WERI-Rb-1 (cell line): Measurements from ENCODE around the gene GATA5.

Experiments
- DNase-seq: peaks from one replicate; pipeline ENCODE4 v3.0.0-alpha.2; 2020
- H3K27ac ChIP-seq: fragments of 250-450 bp; sonication (Bioruptor Pico); 2 replicates; pipeline ENCODE4 v1.5.1; 2020; ENCODE audit warnings: mild to moderate bottlenecking, moderate library complexity
- H3K27me3 ChIP-seq: fragments of 250-450 bp; sonication (Bioruptor Pico); 2 replicates; pipeline ENCODE4 v1.5.1; 2021; ENCODE audit warnings: mild to moderate bottlenecking, low read depth, moderate library complexity; ENCODE audit not compliant: insufficient read depth, severe bottlenecking
- H3K36me3 ChIP-seq: fragments of 250-450 bp; sonication (Bioruptor Pico); 2 replicates; pipeline ENCODE4 v1.5.1; 2020; ENCODE audit warnings: mild to moderate bottlenecking, moderate library complexity
- H3K4me3 ChIP-seq: 2 replicates; pipeline ENCODE4 v1.5.1; 2011; ENCODE audit warnings: low read depth, mild to moderate bottlenecking, control low read depth, low read length
- H3K9me3 ChIP-seq: fragments of 250-450 bp; sonication (Bioruptor Pico); 2 replicates; pipeline ENCODE4 v1.5.1; 2021; ENCODE audit warnings: mild to moderate bottlenecking, moderate library complexity; ENCODE audit not compliant: severe bottlenecking
- CTCF ChIP-seq: IDR thresholded peaks from 2 replicates; pipeline ENCODE4 v1.5.1; 2011; ENCODE audit warnings: low read depth, mild to moderate bottlenecking, control low read depth, inconsistent platforms, low read length

The GATA5 gene

GRCh38 chr20:62507991-62508640 lies 32.3 kb upstream of the GATA5 start:
- H3K36me3 ChIP-seq: no peaks in the 10 kb centered on the region
- H3K4me3 ChIP-seq: no peak overlapping the region
- DNase-seq: no peak
- H3K27me3 ChIP-seq: no peaks in the 10 kb centered on the region
- no peak overlapping the region for H3K27ac ChIP-seq
- no peaks in the 10 kb centered on the region for H3K9me3 ChIP-seq
- TF ChIP-seq CTCF: no peak

GRCh38 chr20:62507323-62507722 lies 31.5 kb upstream of the GATA5 start:
- no peak overlapping the region for H3K27ac ChIP-seq
- H3K36me3 ChIP-seq: no peaks in the 10 kb centered on the region
- no peaks in the 10 kb centered on the region for H3K27me3 ChIP-seq
- no peak for DNase-seq
- H3K4me3 ChIP-seq: no peak overlapping the region
- 0 out of 2 replicates have a peak, but pooled peaks have one; percentile 1 for TF ChIP-seq CTCF
- no peaks in the 10 kb centered on the region for H3K9me3 ChIP-seq

DNA sequence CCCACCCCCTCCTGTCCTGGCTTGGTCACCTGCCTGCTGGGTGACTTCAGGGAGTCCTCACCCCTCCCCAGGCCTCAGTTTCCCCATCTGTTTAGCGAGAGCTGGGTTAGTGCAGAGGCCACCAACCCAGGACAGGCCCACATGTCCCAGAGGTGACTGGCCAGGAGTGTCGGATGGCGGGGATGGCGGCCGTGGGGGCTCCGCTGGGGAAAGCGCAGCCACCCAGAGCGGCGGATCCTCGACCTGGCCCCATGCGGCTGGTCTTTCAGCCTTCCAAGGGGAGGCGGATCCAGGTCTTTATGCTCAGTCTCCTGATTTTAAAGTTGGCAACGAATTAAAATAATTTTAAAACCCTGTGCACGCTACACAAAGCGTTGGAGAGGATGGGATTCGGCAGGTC lies 31.0 kb upstream of the GATA5 start:
- DNase-seq: no peak
- no peaks in the 10 kb centered on the region for H3K9me3 ChIP-seq
- no peaks in the 10 kb centered on the region for H3K27me3 ChIP-seq
- no peaks in the 10 kb centered on the region for H3K36me3 ChIP-seq
- no peak for TF ChIP-seq CTCF
- H3K4me3 ChIP-seq: no peak overlapping the region
- no peak overlapping the region for H3K27ac ChIP-seq

GRCh38 chr20:62506087-62506486 lies 30.3 kb upstream of the GATA5 start:
- no peaks in the 10 kb centered on the region for H3K36me3 ChIP-seq
- no peak overlapping the region for H3K4me3 ChIP-seq
- H3K27ac ChIP-seq: no peak overlapping the region
- no peaks in the 10 kb centered on the region for H3K9me3 ChIP-seq
- DNase-seq: no peak
- no peaks in the 10 kb centered on the region for H3K27me3 ChIP-seq
- 0 out of 2 replicates have a peak, but pooled peaks have one; percentile 4 for TF ChIP-seq CTCF

GRCh38 chr20:62505337-62506045 lies 29.7 kb upstream of the GATA5 start:
- Histone ChIP-seq H3K4me3 (no peak overlapping the region), H3K27me3 (no peaks in the 10 kb centered on the region), H3K9me3 (no peaks in the 10 kb centered on the region), H3K36me3 (no peaks in the 10 kb centered on the region), H3K27ac (no peak overlapping the region)
- DNase-seq: no peak
- TF ChIP-seq CTCF: no peak

DNA sequence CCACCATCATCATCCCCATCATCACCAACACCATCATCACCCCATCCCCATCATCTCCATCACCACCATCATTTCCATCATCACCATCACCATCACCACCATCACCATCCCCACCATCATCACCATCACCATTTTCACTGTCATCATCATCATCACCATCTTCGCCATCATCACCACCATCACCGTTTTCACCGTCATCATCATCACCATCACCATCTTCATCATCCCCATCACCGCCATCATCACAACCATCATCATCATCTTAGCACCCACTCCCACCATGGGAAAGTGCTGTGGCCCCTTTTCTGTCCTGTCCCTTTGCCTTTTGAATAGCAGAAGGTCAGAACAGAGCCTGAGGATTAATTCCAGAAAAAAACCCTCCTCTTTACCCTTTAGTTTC lies 28.5 kb upstream of the GATA5 start:
- no peak for DNase-seq
- Histone ChIP-seq H3K4me3 (no peak overlapping the region), H3K27ac (no peak overlapping the region), H3K36me3 (no peaks in the 10 kb centered on the region), H3K27me3 (no peaks in the 10 kb centered on the region), H3K9me3 (no peaks in the 10 kb centered on the region)
- TF ChIP-seq CTCF: no peak
